Measurements from ENCODE around the gene ILK. TPM values are rescaled to one million over a fixed set of nuclear protein-coding genes. Genes with fewer than 3 reads are reported as not detected.

Gene ILK
- total and polyA plus RNA-seq, 10 of the 15 experiments (the other 5 are each of a cell fraction or from before 2014, with no cell fraction given): 51.8 to 163 (median 92.0) TPM

- TF ChIP-seq ZBTB33 (IDR thresholded peaks at IDR 0.05) (no peak), HDGF (IDR thresholded peaks at IDR 0.05) (no peak), IRF5 (IDR thresholded peaks at IDR 0.05; ENCODE audit: borderline replicate concordance) (no peak)
Observed at GRCh38 chr11:6571434-6572008, 32.1 kb upstream of the ILK start (continued).

GRCh38 chr11:6572215-6572614, 31.4 kb upstream of the ILK start:
- no peaks in the 10 kb centered on the region for H3K9me3 ChIP-seq (replicated peaks; ENCODE audit: control insufficient read depth, insufficient read depth, low read length)
- ChIA-PET POLR2A (no interaction called here), SMC1A (ENCODE audit: uncharacterized antibody, unreplicated experiment) (no interaction called here), RAD21 (ENCODE audit: unreplicated experiment) (no interaction called here), CTCF (no interaction called here)
- no peak for TF ChIP-seq BHLHE40 (IDR thresholded peaks at IDR 0.05; ENCODE audit: borderline replicate concordance in 1 of 2, low read depth in 2 of 2, low read length in 1 of 2)
- no peak for TF ChIP-seq MTA3 (IDR thresholded peaks at IDR 0.05; ENCODE audit: borderline replicate concordance, low read length)
- no peak for TF ChIP-seq PKNOX1 (IDR thresholded peaks at IDR 0.05)
- TF ChIP-seq, protein P1, sequence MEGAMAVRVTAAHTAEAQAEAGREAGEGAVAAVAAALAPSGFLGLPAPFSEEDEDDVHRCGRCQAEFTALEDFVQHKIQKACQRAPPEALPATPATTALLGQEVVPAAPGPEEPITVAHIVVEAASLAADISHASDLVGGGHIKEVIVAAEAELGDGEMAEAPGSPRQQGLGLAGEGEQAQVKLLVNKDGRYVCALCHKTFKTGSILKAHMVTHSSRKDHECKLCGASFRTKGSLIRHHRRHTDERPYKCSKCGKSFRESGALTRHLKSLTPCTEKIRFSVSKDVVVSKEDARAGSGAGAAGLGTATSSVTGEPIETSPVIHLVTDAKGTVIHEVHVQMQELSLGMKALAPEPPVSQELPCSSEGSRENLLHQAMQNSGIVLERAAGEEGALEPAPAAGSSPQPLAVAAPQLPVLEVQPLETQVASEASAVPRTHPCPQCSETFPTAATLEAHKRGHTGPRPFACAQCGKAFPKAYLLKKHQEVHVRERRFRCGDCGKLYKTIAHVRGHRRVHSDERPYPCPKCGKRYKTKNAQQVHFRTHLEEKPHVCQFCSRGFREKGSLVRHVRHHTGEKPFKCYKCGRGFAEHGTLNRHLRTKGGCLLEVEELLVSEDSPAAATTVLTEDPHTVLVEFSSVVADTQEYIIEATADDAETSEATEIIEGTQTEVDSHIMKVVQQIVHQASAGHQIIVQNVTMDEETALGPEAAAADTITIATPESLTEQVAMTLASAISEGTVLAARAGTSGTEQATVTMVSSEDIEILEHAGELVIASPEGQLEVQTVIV (IDR thresholded peaks at IDR 0.05; ENCODE audit: borderline replicate concordance, partially characterized antibody): no peak
- TF ChIP-seq SREBF1 (IDR thresholded peaks at IDR 0.05; ENCODE audit: low read length): no peak
- no peak for TF ChIP-seq BACH1 (IDR thresholded peaks at IDR 0.05; ENCODE audit: borderline replicate concordance)
- TF ChIP-seq, protein P2, sequence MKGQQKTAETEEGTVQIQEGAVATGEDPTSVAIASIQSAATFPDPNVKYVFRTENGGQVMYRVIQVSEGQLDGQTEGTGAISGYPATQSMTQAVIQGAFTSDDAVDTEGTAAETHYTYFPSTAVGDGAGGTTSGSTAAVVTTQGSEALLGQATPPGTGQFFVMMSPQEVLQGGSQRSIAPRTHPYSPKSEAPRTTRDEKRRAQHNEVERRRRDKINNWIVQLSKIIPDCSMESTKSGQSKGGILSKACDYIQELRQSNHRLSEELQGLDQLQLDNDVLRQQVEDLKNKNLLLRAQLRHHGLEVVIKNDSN (IDR thresholded peaks at IDR 0.05; ENCODE audit: borderline replicate concordance, extremely low read length, insufficient read depth, low read depth, low read length): no peak
- TF ChIP-seq PML (IDR thresholded peaks at IDR 0.05; ENCODE audit: low read length): no peak
- no peak overlapping the region for H3K9ac ChIP-seq (ENCODE audit: control insufficient read depth, insufficient read depth, low read length)
- no peaks in the 10 kb centered on the region for H3K79me2 ChIP-seq (ENCODE audit: control insufficient read depth, insufficient read depth, low read length)
- no peaks in the 10 kb centered on the region for H3K27me3 ChIP-seq (replicated peaks in 1 of 2; ENCODE audit: control insufficient read depth in 2 of 2, insufficient read depth in 2 of 2, low read length in 1 of 2)
- no peak overlapping the region for H3K4me3 ChIP-seq
- no peak for ATAC-seq
- no peak for FAIRE-seq
- intact Hi-C loops (cut with micrococcal nuclease; ENCODE audit: unreplicated experiment): no loop called here
- 100% methylated on average over 2 of the region's 2 CpGs for WGBS (ENCODE audit: insufficient coverage, insufficient replicate concordance, low lambda C conversion rate, missing lambda C conversion rate)
- in situ Hi-C loops (cut with MboI): no loop called here
- DNase-seq (ENCODE audit: low read depth, low spot score): no peak
- H3K27ac ChIP-seq (ENCODE audit: control insufficient read depth, insufficient read depth): no peak overlapping the region
- H3K4me2 ChIP-seq (ENCODE audit: control insufficient read depth, insufficient read depth): no peak overlapping the region
- no peaks in the 10 kb centered on the region for H4K20me1 ChIP-seq (ENCODE audit: control insufficient read depth, insufficient read depth)
- no peaks in the 10 kb centered on the region for H3K4me1 ChIP-seq (ENCODE audit: control insufficient read depth, insufficient read depth, low read length)
- H2AFZ ChIP-seq (ENCODE audit: control insufficient read depth, low read depth, low read length): no peak overlapping the region
- no TSS peak for BruUV-seq (replicated peaks)
- peaks cover 0 to 1% of the 10 kb centered on the region in 2 experiments; a peak in 1 of 4 replicates for H3K36me3 ChIP-seq (ENCODE audit: control insufficient read depth in 2 of 2, insufficient read depth in 2 of 2, low read length in 1 of 2)

All from GM12878 (cell line).